ENCODE results near the gene NPC2.

DNA sequence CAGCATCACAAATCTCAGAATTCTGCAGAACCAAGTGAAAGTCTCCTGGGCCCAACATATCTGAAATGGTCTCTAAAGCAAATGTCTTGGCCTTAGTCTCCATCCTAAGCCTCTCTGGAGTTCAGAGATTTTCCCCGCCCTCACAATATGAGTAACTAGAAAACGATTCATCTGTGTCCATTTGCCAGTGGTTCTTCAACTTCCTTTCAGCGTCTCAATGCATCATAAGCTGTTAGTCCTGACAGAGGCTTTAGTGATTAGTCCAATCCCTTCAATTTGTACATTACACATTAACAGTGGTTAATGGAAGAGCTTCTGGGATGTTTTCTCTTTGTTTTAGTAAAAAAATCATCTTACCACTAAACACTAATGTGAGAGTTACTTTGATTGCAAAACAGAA, 17.4 kb downstream of the NPC2 start:
- TF ChIP-seq POLR2A (IDR thresholded peaks at IDR 0.05) (no peak), CTCF (IDR thresholded peaks at IDR 0.05) (no peak)

All from sigmoid colon (tissue), 3 donors.